PC-3 (cell line): Measurements from ENCODE around the gene TTLL10.

Experiments used
- CTCF ChIP-seq: fragments of 300-600 bp; sonication (generic); conservative IDR thresholded peaks from 2 replicates; pipeline ENCODE4 v1.5.1; 2017; ENCODE audit warnings: antibody characterized with exemption, low read depth, mild to moderate bottlenecking, low read length
- EZH2 ChIP-seq: fragments of 300-600 bp; sonication (generic); IDR thresholded peaks from one replicate; pipeline ENCODE4 v1.6.1; 2017; ENCODE audit warnings: antibody characterized with exemption, mild to moderate bottlenecking, low read length; ENCODE audit not compliant: unreplicated experiment

- TF ChIP-seq EZH2 (no peak), CTCF (no peak)
Observed at GRCh38 chr1:1237874-1238701, 64.4 kb downstream of the TTLL10 start.
